Uterus (tissue), 4 donors: Measurements from ENCODE around the gene EVA1A. TPM values are rescaled to one million over a fixed set of nuclear protein-coding genes. Genes with fewer than 3 reads are reported as not detected.

Experiments
- DNase-seq, 2 donors: peaks; one replicate each; pipeline ENCODE4 v3.0.0-alpha.2; 2019 to 2020
- H3K27ac ChIP-seq, 2 donors: fragments of 200-600 bp; sonication (generic); 1 replicate in 1 of 2; 2 replicates in 1 of 2; pipeline ENCODE4 v1.5.1; 2016 to 2018
- H3K27me3 ChIP-seq, 2 donors: fragments of 200-600 bp; sonication (generic); one replicate each; pipeline ENCODE4 v1.5.1; 2018 to 2019; ENCODE audit warnings: control low read depth in 1 of 2
- H3K36me3 ChIP-seq, 2 donors: fragments of 200-600 bp; sonication (generic); one replicate each; pipeline ENCODE4 v1.5.1; 2019; ENCODE audit warnings: control low read depth in 1 of 2
- H3K4me1 ChIP-seq, 2 donors: fragments of 200-600 bp; sonication (generic); one replicate each; pipeline ENCODE4 v1.5.1; 2018 to 2019; ENCODE audit warnings: control low read depth in 1 of 2
- H3K4me3 ChIP-seq, 2 donors: fragments of 200-600 bp; sonication (generic); 1 replicate in 1 of 2; 2 replicates in 1 of 2; pipeline ENCODE4 v1.5.1; 2018 to 2019; ENCODE audit warnings: mild to moderate bottlenecking in 1 of 2
- H3K9me3 ChIP-seq, 2 donors: fragments of 200-600 bp; sonication (generic); one replicate each; pipeline ENCODE4 v1.5.1; 2019; ENCODE audit warnings: control low read depth in 1 of 2
- POLR2A ChIP-seq, 2 donors: fragments of 450-650 bp; IDR thresholded peaks; one replicate each; pipeline ENCODE4 v1.6.1; 2016; ENCODE audit warnings: antibody characterized with exemption in 2 of 2, mild to moderate bottlenecking in 1 of 2, moderate library complexity in 1 of 2
- intact Hi-C: fragments of 100-400 bp; cut with DNase I; formaldehyde crosslinking; loops from one replicate; pipeline ENCODE4 v1.15.1; 2023; ENCODE audit warnings: low total_unique reads
- small RNA-seq: library from RNA; depleted of rRNA; stranded (forward); fragments of <200 nt; gene quantifications from one replicate; pipeline ENCODE3, GENCODE V24; 2016
- total RNA-seq, 4 donors: library from RNA; depleted of rRNA in 3 of 4; stranded (reverse); fragments of >200 nt in 3 of 4; gene quantifications; one replicate each; pipeline versions ENCODE4 v1.1.0 to v1.2.4, GENCODE V29; 2014 to 2023
- TF ChIP-seq, protein P1 (sequence below), 4 experiments: fragments of 200-600 bp in 2 of 4; fragments of 450-650 bp in 2 of 4; sonication (generic) in 2 of 4; IDR thresholded peaks; one replicate each; pipeline ENCODE4 v1.5.1; 2016 to 2019; ENCODE audit warnings: antibody characterized with exemption in 4 of 4, mild to moderate bottlenecking in 2 of 4, moderate library complexity in 1 of 4
- donor health status: DM: yes; HTN: yes; CAD: no.

The EVA1A gene
- total RNA-seq, 4 donors from 2014 or later: 1.2 to 22.1 (median 2.3) TPM; not detected in 1

DNA sequence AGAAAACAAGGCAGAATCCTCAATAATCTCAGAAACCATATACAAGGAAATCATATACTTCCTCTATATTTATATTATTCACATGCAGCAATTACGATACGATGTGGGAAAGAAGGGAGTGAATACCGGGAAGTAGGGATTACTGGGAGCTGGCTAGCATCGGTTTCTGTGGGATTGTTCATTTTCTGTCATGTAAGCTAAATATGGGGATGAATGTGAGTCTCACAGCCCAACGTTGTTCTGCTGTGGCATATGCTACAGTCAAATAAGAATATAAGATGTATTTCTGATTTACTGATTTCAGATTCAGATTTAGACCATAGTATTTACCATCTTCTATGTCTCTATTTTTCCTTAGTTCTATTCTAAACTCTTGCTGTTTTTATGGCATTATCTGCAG lies 113.6 kb downstream of the EVA1A start:
- intact Hi-C loops: no loop called here

More for the DNA sequence above, 113.6 kb downstream of the EVA1A start:
- no peak for DNase-seq
- Histone ChIP-seq H3K36me3 (no peaks in the 10 kb centered on the region), H3K27me3 (no peaks in the 10 kb centered on the region), H3K4me3 (no peak overlapping the region), H3K9me3 (no peaks in the 10 kb centered on the region), H3K4me1 (no peaks in the 10 kb centered on the region), H3K27ac (no peak overlapping the region)
- TF ChIP-seq POLR2A (IDR thresholded peaks at IDR 0.05): no peak
- TF ChIP-seq, protein P1, sequence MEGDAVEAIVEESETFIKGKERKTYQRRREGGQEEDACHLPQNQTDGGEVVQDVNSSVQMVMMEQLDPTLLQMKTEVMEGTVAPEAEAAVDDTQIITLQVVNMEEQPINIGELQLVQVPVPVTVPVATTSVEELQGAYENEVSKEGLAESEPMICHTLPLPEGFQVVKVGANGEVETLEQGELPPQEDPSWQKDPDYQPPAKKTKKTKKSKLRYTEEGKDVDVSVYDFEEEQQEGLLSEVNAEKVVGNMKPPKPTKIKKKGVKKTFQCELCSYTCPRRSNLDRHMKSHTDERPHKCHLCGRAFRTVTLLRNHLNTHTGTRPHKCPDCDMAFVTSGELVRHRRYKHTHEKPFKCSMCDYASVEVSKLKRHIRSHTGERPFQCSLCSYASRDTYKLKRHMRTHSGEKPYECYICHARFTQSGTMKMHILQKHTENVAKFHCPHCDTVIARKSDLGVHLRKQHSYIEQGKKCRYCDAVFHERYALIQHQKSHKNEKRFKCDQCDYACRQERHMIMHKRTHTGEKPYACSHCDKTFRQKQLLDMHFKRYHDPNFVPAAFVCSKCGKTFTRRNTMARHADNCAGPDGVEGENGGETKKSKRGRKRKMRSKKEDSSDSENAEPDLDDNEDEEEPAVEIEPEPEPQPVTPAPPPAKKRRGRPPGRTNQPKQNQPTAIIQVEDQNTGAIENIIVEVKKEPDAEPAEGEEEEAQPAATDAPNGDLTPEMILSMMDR (IDR thresholded peaks at IDR 0.05): no peak

Small RNA genes within 50 kb of the gene (small RNA-seq; reads per million reads assigned to genes)
- not detected for gene RF01233

Other genes starting within 250 kb of the EVA1A start
- 10 to 100 TPM; 27.9 to 64.0 (median 45.8) TPM for gene MRPL19, start 85.8 kb upstream of the EVA1A start, total RNA-seq
- 10 to 100 TPM; 25.1 to 52.1 (median 43.0) TPM for gene GCFC2, start 150.0 kb upstream of the EVA1A start, total RNA-seq